Stomach smooth muscle (tissue), 2 donors: ENCODE data around the gene SLC22A3.

Experiments
- H3K27ac ChIP-seq: one replicate; pipeline ENCODE4 v1.7.0; 2013; ENCODE audit warnings: mild to moderate bottlenecking, low read length, inconsistent platforms
- H3K27me3 ChIP-seq, 2 donors: one replicate each; pipeline ENCODE4 v1.7.0; 2013; ENCODE audit warnings: low read length in 2 of 2; ENCODE audit not compliant: insufficient read depth in 2 of 2, control insufficient read depth in 1 of 2
- H3K36me3 ChIP-seq, 2 donors: one replicate each; pipeline ENCODE4 v1.7.0; 2013; ENCODE audit warnings: low read length in 2 of 2; ENCODE audit not compliant: control insufficient read depth in 2 of 2, insufficient read depth in 2 of 2
- H3K4me1 ChIP-seq: one replicate; pipeline ENCODE4 v1.7.0; 2013; ENCODE audit warnings: low read length; ENCODE audit not compliant: control insufficient read depth, insufficient read depth
- H3K4me3 ChIP-seq, 2 donors: one replicate each; pipeline ENCODE4 v1.7.0; 2013; ENCODE audit warnings: low read length in 2 of 2
- H3K9ac ChIP-seq, 2 donors: one replicate each; pipeline ENCODE4 v1.7.0; 2013; ENCODE audit warnings: low read length in 2 of 2, mild to moderate bottlenecking in 1 of 2
- H3K9me3 ChIP-seq, 2 donors: one replicate each; pipeline ENCODE4 v1.7.0; 2013; ENCODE audit warnings: low read length in 2 of 2; ENCODE audit not compliant: control insufficient read depth in 2 of 2
- donor health status: healthy.
- donor health status: Pancreatic carcinoma.

Gene SLC22A3

GRCh38 chr6:160336200-160336599 is 12.0 kb upstream of the SLC22A3 start:
- Histone ChIP-seq H3K4me3 (no peak overlapping the region), H3K4me1 (no peaks in the 10 kb centered on the region), H3K9ac (no peak overlapping the region), H3K9me3 (no peaks in the 10 kb centered on the region), H3K36me3 (no peaks in the 10 kb centered on the region), H3K27ac (no peak overlapping the region), H3K27me3 (no peaks in the 10 kb centered on the region)

- Histone ChIP-seq H3K27ac (no peak overlapping the region), H3K27me3 (no peaks in the 10 kb centered on the region), H3K4me1 (no peaks in the 10 kb centered on the region), H3K9ac (no peak overlapping the region), H3K36me3 (no peaks in the 10 kb centered on the region), H3K9me3 (no peaks in the 10 kb centered on the region), H3K4me3 (no peak overlapping the region)
Measured at GRCh38 chr6:160337301-160337700, 10.9 kb upstream of the SLC22A3 start.

- Histone ChIP-seq H3K27ac (no peak overlapping the region), H3K27me3 (no peaks in the 10 kb centered on the region), H3K36me3 (no peaks in the 10 kb centered on the region), H3K4me3 (no peak overlapping the region), H3K4me1 (no peaks in the 10 kb centered on the region), H3K9me3 (no peaks in the 10 kb centered on the region), H3K9ac (no peak overlapping the region)
Measured at GRCh38 chr6:160337991-160338390, 10.2 kb upstream of the SLC22A3 start.

GRCh38 chr6:160343144-160343543 is 5.0 kb upstream of the SLC22A3 start:
- Histone ChIP-seq H3K9ac (no peak overlapping the region), H3K4me1 (no peaks in the 10 kb centered on the region), H3K27me3 (no peaks in the 10 kb centered on the region), H3K9me3 (no peaks in the 10 kb centered on the region), H3K36me3 (no peaks in the 10 kb centered on the region), H3K4me3 (no peak overlapping the region), H3K27ac (no peak overlapping the region)

GRCh38 chr6:160344271-160344670 is 3.9 kb upstream of the SLC22A3 start:
- Histone ChIP-seq H3K27me3 (no peaks in the 10 kb centered on the region), H3K9ac (no peak overlapping the region), H3K27ac (no peak overlapping the region), H3K9me3 (no peaks in the 10 kb centered on the region), H3K36me3 (no peaks in the 10 kb centered on the region), H3K4me1 (peaks cover 9% of the 10 kb centered on the region), H3K4me3 (no peak overlapping the region)

GRCh38 chr6:160347259-160348222 is 637 bp upstream of the SLC22A3 start:
- H3K4me1 ChIP-seq, result peaks cover 23% of the 10 kb centered on the region
- no peaks in the 10 kb centered on the region for H3K27me3 ChIP-seq
- no peak overlapping the region for H3K9ac ChIP-seq
- no peaks in the 10 kb centered on the region for H3K36me3 ChIP-seq
- peak overlapping the region; percentile 11 for H3K27ac ChIP-seq
- H3K9me3 ChIP-seq, result no peaks in the 10 kb centered on the region
- H3K4me3 ChIP-seq, result peak overlapping the region in 1 of 2 donors; percentile 87

GRCh38 chr6:160349020-160349441 is 853 bp downstream of the SLC22A3 start:
- peak overlapping the region; percentile 81 to 87 for H3K4me3 ChIP-seq
- H3K36me3 ChIP-seq, result no peaks in the 10 kb centered on the region
- H3K9ac ChIP-seq, result peak overlapping the region; percentile 55 to 80
- H3K4me1 ChIP-seq, result peaks cover 27% of the 10 kb centered on the region
- no peaks in the 10 kb centered on the region for H3K27me3 ChIP-seq
- H3K27ac ChIP-seq, result peak overlapping the region; percentile 55
- no peaks in the 10 kb centered on the region for H3K9me3 ChIP-seq

GRCh38 chr6:160349814-160350350 is 1.7 kb downstream of the SLC22A3 start:
- H3K9me3 ChIP-seq, result no peaks in the 10 kb centered on the region
- H3K9ac ChIP-seq, result no peak overlapping the region
- H3K27ac ChIP-seq, result no peak overlapping the region
- H3K27me3 ChIP-seq, result no peaks in the 10 kb centered on the region
- peak overlapping the region; percentile 81 to 87 for H3K4me3 ChIP-seq
- H3K4me1 ChIP-seq, result peaks cover 27% of the 10 kb centered on the region
- no peaks in the 10 kb centered on the region for H3K36me3 ChIP-seq

- H3K4me3 ChIP-seq, result no peak overlapping the region
- no peaks in the 10 kb centered on the region for H3K9me3 ChIP-seq
- no peak overlapping the region for H3K9ac ChIP-seq
- H3K4me1 ChIP-seq, result peaks cover 21% of the 10 kb centered on the region
- H3K27ac ChIP-seq, result no peak overlapping the region
- no peaks in the 10 kb centered on the region for H3K27me3 ChIP-seq
- H3K36me3 ChIP-seq, result no peaks in the 10 kb centered on the region
Measured at GRCh38 chr6:160353950-160354496, 5.8 kb downstream of the SLC22A3 start.

- H3K4me3 ChIP-seq, result no peak overlapping the region
- H3K36me3 ChIP-seq, result no peaks in the 10 kb centered on the region
- no peak overlapping the region for H3K27ac ChIP-seq
- no peak overlapping the region for H3K9ac ChIP-seq
- H3K9me3 ChIP-seq, result no peaks in the 10 kb centered on the region
- no peaks in the 10 kb centered on the region for H3K27me3 ChIP-seq
- H3K4me1 ChIP-seq, result peaks cover 13% of the 10 kb centered on the region
Measured at GRCh38 chr6:160355001-160355400, 6.8 kb downstream of the SLC22A3 start.
